GM23338 (cell line): ENCODE results near the gene CHRNB4. TPM values are rescaled to one million over a fixed set of nuclear protein-coding genes. Genes with fewer than 3 reads are reported as not detected.

Source experiments
- ATAC-seq: fragments of 200-7000 bp; cut with Tn5 transposase; 3 replicates; pipeline ENCODE4 v1.9.1; 2020
- DNase-seq: peaks from one replicate; pipeline ENCODE4 v3.0.0-alpha.2; 2015; ENCODE audit warnings: low spot score
- H2AFZ ChIP-seq: fragments of 200-600 bp; sonication (generic); 2 replicates; pipeline ENCODE4 v1.8.0; 2016; ENCODE audit warnings: antibody characterized with exemption, mild to moderate bottlenecking, moderate library complexity
- H3F3A ChIP-seq: fragments of 200-600 bp; sonication (generic); replicated peaks from 2 replicates; pipeline ENCODE4 v1.8.0; 2017; ENCODE audit warnings: antibody characterized with exemption, mixed run types, low read depth
- H3K27ac ChIP-seq: fragments of 200-600 bp; sonication (generic); 2 replicates; pipeline ENCODE4 v1.6.1; 2016; ENCODE audit warnings: low read depth
- H3K27me3 ChIP-seq: fragments of 200-600 bp; sonication (generic); 2 replicates; pipeline ENCODE4 v1.8.0; 2016; ENCODE audit warnings: mild to moderate bottlenecking, mixed run types, moderate library complexity; ENCODE audit not compliant: insufficient read depth
- H3K36me3 ChIP-seq: fragments of 200-600 bp; sonication (generic); 2 replicates; pipeline ENCODE4 v1.8.0; 2016; ENCODE audit warnings: mild to moderate bottlenecking; ENCODE audit not compliant: insufficient read depth
- H3K4me1 ChIP-seq: fragments of 200-600 bp; sonication (generic); 2 replicates; pipeline ENCODE4 v1.8.0; 2016; ENCODE audit warnings: mild to moderate bottlenecking, moderate library complexity; ENCODE audit not compliant: insufficient read depth
- H3K4me2 ChIP-seq: fragments of 200-600 bp; sonication (generic); 2 replicates; pipeline ENCODE4 v1.7.1; 2017; ENCODE audit warnings: mixed run types
- H3K4me3 ChIP-seq: fragments of 200-600 bp; sonication (generic); 2 replicates; pipeline ENCODE4 v1.6.1; 2016; ENCODE audit warnings: mixed run types
- H3K79me2 ChIP-seq: fragments of 200-600 bp; sonication (generic); replicated peaks from 2 replicates; pipeline ENCODE4 v1.8.0; 2017; ENCODE audit warnings: mild to moderate bottlenecking; ENCODE audit not compliant: insufficient read depth
- H3K9me2 ChIP-seq: fragments of 200-600 bp; sonication (generic); 2 replicates; pipeline ENCODE4 v1.8.0; 2017; ENCODE audit not compliant: insufficient read depth
- H4K20me1 ChIP-seq: fragments of 200-600 bp; sonication (generic); replicated peaks from 2 replicates; pipeline ENCODE4 v1.8.0; 2017; ENCODE audit warnings: mild to moderate bottlenecking; ENCODE audit not compliant: insufficient read depth
- H3K27ac Mint-ChIP-seq: 2 replicates; pipeline ENCODE4 v1.8.0; 2020; ENCODE audit warnings: inconsistent platforms, mild to moderate bottlenecking, moderate library complexity, mixed read lengths
- H3K27me3 Mint-ChIP-seq: 3 replicates; pipeline ENCODE4 v1.8.0; 2022; ENCODE audit warnings: low read depth, mild to moderate bottlenecking, moderate library complexity, mixed read lengths, inconsistent platforms; ENCODE audit not compliant: insufficient read depth, poor library complexity
- H3K36me3 Mint-ChIP-seq: 3 replicates; pipeline ENCODE4 v1.8.0; 2021; ENCODE audit warnings: low read depth, mild to moderate bottlenecking, inconsistent platforms, moderate library complexity, mixed read lengths
- H3K4me1 Mint-ChIP-seq: 3 replicates; pipeline ENCODE4 v1.8.0; 2020; ENCODE audit warnings: mild to moderate bottlenecking, inconsistent platforms, mixed read lengths
- H3K4me3 Mint-ChIP-seq: 3 replicates; pipeline ENCODE4 v1.8.0; 2021; ENCODE audit warnings: moderate library complexity, mild to moderate bottlenecking, inconsistent platforms, mixed read lengths
- H3K9me3 Mint-ChIP-seq: 3 replicates; pipeline ENCODE4 v1.8.0; 2020; ENCODE audit warnings: moderate library complexity, mild to moderate bottlenecking, inconsistent platforms, mixed read lengths
- CREB1 ChIP-seq: fragments of 250-450 bp; sonication (Bioruptor Pico); IDR thresholded peaks from 2 replicates; pipeline ENCODE4 v1.5.0; 2020; ENCODE audit warnings: low read depth, mild to moderate bottlenecking, moderate library complexity
- CTCF ChIP-seq, 2 experiments: fragments of 200-600 bp in 1 of 2; sonication (generic) in 1 of 2; conservative IDR thresholded peaks; 2 replicates each; pipeline versions ENCODE4 v1.5.1 to v1.6.1; 2016 to 2017; ENCODE audit warnings: antibody characterized with exemption in 2 of 2, low read depth in 2 of 2, mild to moderate bottlenecking in 2 of 2, moderate library complexity in 1 of 2
- ETS1 ChIP-seq: IDR thresholded peaks from 2 replicates; pipeline ENCODE4 v1.6.1; 2016; ENCODE audit warnings: antibody characterized with exemption
- EZH2 ChIP-seq: fragments of 200-600 bp; sonication (generic); IDR thresholded peaks from one replicate; pipeline ENCODE4 v1.8.0; 2017; ENCODE audit warnings: antibody characterized with exemption, mild to moderate bottlenecking, low read depth; ENCODE audit not compliant: unreplicated experiment
- EZH2phosphoT487 ChIP-seq: fragments of 200-600 bp; sonication (generic); IDR thresholded peaks from one replicate; pipeline ENCODE4 v1.8.1; 2018; ENCODE audit warnings: antibody characterized with exemption; ENCODE audit not compliant: unreplicated experiment
- JUNB ChIP-seq: IDR thresholded peaks from one replicate; pipeline ENCODE4 v1.6.1; 2016; ENCODE audit warnings: antibody characterized with exemption; ENCODE audit not compliant: unreplicated experiment
- NANOG ChIP-seq: IDR thresholded peaks from 2 replicates; pipeline ENCODE4 v1.6.1; 2016; ENCODE audit warnings: antibody characterized with exemption, borderline replicate concordance
- POLR2AphosphoS5 ChIP-seq: IDR thresholded peaks from 2 replicates; pipeline ENCODE4 v1.6.1; 2016; ENCODE audit warnings: antibody characterized with exemption, low read depth
- REST ChIP-seq: IDR thresholded peaks from one replicate; pipeline ENCODE4 v1.6.1; 2018; ENCODE audit warnings: antibody characterized with exemption; ENCODE audit not compliant: unreplicated experiment
- STAT1 ChIP-seq: IDR thresholded peaks from one replicate; pipeline ENCODE4 v1.6.1; 2016; ENCODE audit warnings: antibody characterized with exemption; ENCODE audit not compliant: unreplicated experiment
- ZNF331 ChIP-seq: fragments of 250-450 bp; sonication (Bioruptor Pico); IDR thresholded peaks from 2 replicates; pipeline ENCODE4 v1.5.0; 2020; ENCODE audit warnings: low read depth, mild to moderate bottlenecking, moderate library complexity
- polyA plus RNA-seq: library from polyadenylated mRNA; unstranded; fragments of >200 nt; fragmentation: Nextera tagmentation; extraction: Ambion mirVana; gene quantifications from 2 replicates; pipeline ENCODE4 v1.2.1, GENCODE V29; 2016
- total RNA-seq: library from RNA; depleted of rRNA; stranded (reverse); fragments of >200 nt; shearing (Covaris generic); gene quantifications from 2 replicates; pipeline ENCODE4 v1.2.3, GENCODE V29; 2014

CHRNB4 gene
- total and polyA plus RNA-seq, 2 experiments from 2014 or later, result 1.4 to 1.6 TPM

- no peak for TF ChIP-seq REST
- TF ChIP-seq CREB1 (CRISPR knock-in tag), result no peak
- no peak for TF ChIP-seq JUNB
- TF ChIP-seq ZNF331 (CRISPR knock-in tag), result no peak
- no peak for TF ChIP-seq ETS1
- TF ChIP-seq NANOG, result no peak
- no peak for TF ChIP-seq CTCF (conservative IDR thresholded peaks at IDR 0.05; ENCODE audit: low read depth in 2 of 2)
- TF ChIP-seq EZH2phosphoT487, result no peak
Measured at GRCh38 chr15:78630886-78631633, 9.9 kb downstream of the CHRNB4 start (continued).

- Histone ChIP-seq H3K27me3 (no peaks in the 10 kb centered on the region), H3K27ac (no peak overlapping the region), H3K4me2 (no peak overlapping the region), H3K4me3 (no peak overlapping the region), H3K9me2 (no peaks in the 10 kb centered on the region), H2AFZ (no peak overlapping the region), H3K79me2 (no peaks in the 10 kb centered on the region), H3F3A (no peaks in the 10 kb centered on the region), H4K20me1 (no peaks in the 10 kb centered on the region), H3K36me3 (no peaks in the 10 kb centered on the region), H3K4me1 (no peaks in the 10 kb centered on the region)
- Mint-ChIP-seq H3K27ac (no peak overlapping the region), H3K4me3 (no peak overlapping the region), H3K36me3 (peaks cover 5% of the 10 kb centered on the region; the same call in 2 of the 3 replicates), H3K27me3 (no peaks in the 10 kb centered on the region), H3K4me1 (no peaks in the 10 kb centered on the region; the same call in 2 of the 3 replicates), H3K9me3 (no peaks in the 10 kb centered on the region; the same call in 2 of the 3 replicates)
- ATAC-seq (no peak), DNase-seq (no peak)
- TF ChIP-seq ZNF331 (CRISPR knock-in tag) (no peak), EZH2 (no peak), CTCF (conservative IDR thresholded peaks at IDR 0.05; ENCODE audit: low read depth in 2 of 2) (no peak), CREB1 (CRISPR knock-in tag) (no peak), POLR2AphosphoS5 (no peak), STAT1 (no peak), JUNB (no peak), REST (no peak)
Measured at GRCh38 chr15:78629716-78630065, 11.3 kb downstream of the CHRNB4 start.
